Fibroblast of lung (primary cell): ENCODE measurements around the gene PGP. TPM values are rescaled to one million over a fixed set of nuclear protein-coding genes. Genes with fewer than 3 reads are reported as not detected.

Source experiments
- DNase-seq, 2 donors: peaks; one replicate each; pipeline versions ENCODE4 v3.0.0 to v3.0.0-alpha.2; 2010; ENCODE audit warnings: low read depth in 2 of 2
- H2AFZ ChIP-seq: 2 replicates; pipeline ENCODE4 v1.5.1; 2012; ENCODE audit warnings: low read length, control low read depth, inconsistent platforms
- H3K27ac ChIP-seq: 2 replicates; pipeline ENCODE4 v1.5.1; 2011; ENCODE audit warnings: low read length, control low read depth; ENCODE audit not compliant: insufficient read depth
- H3K27me3 ChIP-seq: 2 replicates; pipeline ENCODE4 v1.5.1; 2011; ENCODE audit warnings: mild to moderate bottlenecking, low read length; ENCODE audit not compliant: control insufficient read depth, insufficient read depth
- H3K36me3 ChIP-seq: 2 replicates; pipeline ENCODE4 v1.5.1; 2011; ENCODE audit warnings: low read length; ENCODE audit not compliant: control insufficient read depth, insufficient read depth
- H3K4me1 ChIP-seq: 2 replicates; pipeline ENCODE4 v1.5.1; 2011; ENCODE audit warnings: low read length; ENCODE audit not compliant: control insufficient read depth, insufficient read depth; ENCODE audit errors: extremely low read depth
- H3K4me2 ChIP-seq: 2 replicates; pipeline ENCODE4 v1.5.1; 2011; ENCODE audit warnings: low read length, control low read depth; ENCODE audit not compliant: insufficient read depth; ENCODE audit errors: extremely low read depth
- H3K4me3 ChIP-seq, 4 experiments: fragments of 200-600 bp in 1 of 4; sonication (generic) in 1 of 4; replicated peaks in 1 of 4; 2 replicates each; pipeline ENCODE4 v1.5.1; 2011 to 2016; ENCODE audit warnings: low read length in 4 of 4, low read depth in 3 of 4, mild to moderate bottlenecking in 3 of 4, control low read depth in 2 of 4, inconsistent platforms in 1 of 4, mixed read lengths in 1 of 4; ENCODE audit not compliant: insufficient read depth in 1 of 4; ENCODE audit errors: control extremely low read depth in 1 of 4
- H3K79me2 ChIP-seq: 2 replicates; pipeline ENCODE4 v1.5.1; 2012; ENCODE audit warnings: mild to moderate bottlenecking, low read length, inconsistent platforms; ENCODE audit not compliant: control insufficient read depth, insufficient read depth
- H3K9ac ChIP-seq: 2 replicates; pipeline ENCODE4 v1.5.1; 2011; ENCODE audit warnings: mild to moderate bottlenecking, low read length, control low read depth; ENCODE audit not compliant: insufficient read depth
- H3K9me3 ChIP-seq: 2 replicates; pipeline ENCODE4 v1.5.1; 2012; ENCODE audit warnings: low read depth, low read length; ENCODE audit not compliant: control insufficient read depth, insufficient read depth
- H4K20me1 ChIP-seq: 2 replicates; pipeline ENCODE4 v1.5.1; 2011; ENCODE audit warnings: low read length; ENCODE audit not compliant: control insufficient read depth, insufficient read depth; ENCODE audit errors: extremely low read depth
- CTCF ChIP-seq, 2 donors: IDR thresholded peaks in 1 of 2; conservative IDR thresholded peaks in 1 of 2; 1 replicate in 1 of 2; 2 replicates in 1 of 2; pipeline ENCODE4 v1.5.1; 2011 to 2012; ENCODE audit warnings: low read length in 2 of 2, control low read depth in 1 of 2, inconsistent platforms in 1 of 2, low read depth in 1 of 2, mild to moderate bottlenecking in 1 of 2
- EZH2 ChIP-seq: IDR thresholded peaks from 2 replicates; pipeline ENCODE4 v1.5.1; 2012; ENCODE audit warnings: low read length, control low read depth, mild to moderate bottlenecking; ENCODE audit errors: missing control alignments
- polyA plus RNA-seq, 2 donors: library from polyadenylated mRNA; depleted of rRNA in 1 of 2; stranded (reverse) in 1 of 2; unstranded in 1 of 2; fragments of >200 nt; gene quantifications; 2 replicates each; pipeline ENCODE4 v1.2.1, GENCODE V29; 2011 to 2012; ENCODE audit warnings: missing spikeins in 1 of 2
- total RNA-seq: library from RNA; depleted of rRNA; stranded (reverse); fragments of >200 nt; gene quantifications from 2 replicates; pipeline ENCODE4 v1.2.1, GENCODE V29; 2014

The PGP gene
- total and polyA plus RNA-seq, 2 donors (not counting 1 experiment from before 2014, with no cell fraction given) = 4.2 to 9.6 TPM

- H4K20me1 ChIP-seq = no peaks in the 10 kb centered on the region
- H3K36me3 ChIP-seq = peaks cover 26% of the 10 kb centered on the region
- TF ChIP-seq EZH2 (no peak), CTCF (conservative IDR thresholded peaks at IDR 0.05 in 1 of 2, IDR thresholded peaks at IDR 0.05 in 1 of 2; ENCODE audit: low read depth in 1 of 2, low read length in 2 of 2) (no peak)
- H3K4me1 ChIP-seq = no peaks in the 10 kb centered on the region
- no peak overlapping the region for H3K4me3 ChIP-seq
- H3K79me2 ChIP-seq = peaks cover 9% of the 10 kb centered on the region
- no peak overlapping the region for H3K4me2 ChIP-seq
- DNase-seq = no peak
- no peak overlapping the region for H3K9ac ChIP-seq
- H3K27ac ChIP-seq = no peak overlapping the region
- no peaks in the 10 kb centered on the region for H3K27me3 ChIP-seq
- no peaks in the 10 kb centered on the region for H3K9me3 ChIP-seq
- no peak overlapping the region for H2AFZ ChIP-seq
Observed at GRCh38 chr16:2246301-2246885, 31.8 kb upstream of the PGP start.

- no peak overlapping the region for H3K4me3 ChIP-seq
- H3K36me3 ChIP-seq = peaks cover 26% of the 10 kb centered on the region
- H3K27ac ChIP-seq = no peak overlapping the region
- no peaks in the 10 kb centered on the region for H3K27me3 ChIP-seq
- no peak for DNase-seq
- no peak overlapping the region for H3K9ac ChIP-seq
- H3K4me2 ChIP-seq = no peak overlapping the region
- H3K9me3 ChIP-seq = no peaks in the 10 kb centered on the region
- no peak overlapping the region for H2AFZ ChIP-seq
- TF ChIP-seq CTCF (conservative IDR thresholded peaks at IDR 0.05 in 1 of 2, IDR thresholded peaks at IDR 0.05 in 1 of 2; ENCODE audit: low read depth in 1 of 2, low read length in 2 of 2) (no peak), EZH2 (no peak)
- peaks cover 6% of the 10 kb centered on the region for H3K79me2 ChIP-seq
- H4K20me1 ChIP-seq = no peaks in the 10 kb centered on the region
- H3K4me1 ChIP-seq = no peaks in the 10 kb centered on the region
Observed at GRCh38 chr16:2244926-2245795, 30.5 kb upstream of the PGP start.

- H3K4me3 ChIP-seq = no peak overlapping the region
- no peak overlapping the region for H2AFZ ChIP-seq
- no peaks in the 10 kb centered on the region for H3K27me3 ChIP-seq
- TF ChIP-seq CTCF (conservative IDR thresholded peaks at IDR 0.05 in 1 of 2, IDR thresholded peaks at IDR 0.05 in 1 of 2; ENCODE audit: low read depth in 1 of 2, low read length in 2 of 2) = no peak
- no peak for TF ChIP-seq EZH2
- H3K4me2 ChIP-seq = no peak overlapping the region
- H3K79me2 ChIP-seq = peaks cover 4% of the 10 kb centered on the region
- no peak for DNase-seq
- H3K27ac ChIP-seq = no peak overlapping the region
- H3K9ac ChIP-seq = no peak overlapping the region
- no peaks in the 10 kb centered on the region for H3K4me1 ChIP-seq
- H3K9me3 ChIP-seq = no peaks in the 10 kb centered on the region
- no peaks in the 10 kb centered on the region for H4K20me1 ChIP-seq
- peaks cover 26% of the 10 kb centered on the region for H3K36me3 ChIP-seq
Observed at GRCh38 chr16:2244301-2244700, 29.7 kb upstream of the PGP start.
